Fibroblast of mammary gland (primary cell): ENCODE measurements around the gene DIS3L2.

Experiments used
- DNase-seq: peaks from one replicate; pipeline ENCODE4 v3.0.0-alpha.2; 2010; ENCODE audit warnings: low read depth
- H3K4me3 ChIP-seq: 2 replicates; pipeline ENCODE4 v1.5.1; 2011; ENCODE audit warnings: low read depth, mild to moderate bottlenecking, low read length, moderate library complexity; ENCODE audit not compliant: control insufficient read depth
- CTCF ChIP-seq: conservative IDR thresholded peaks from 2 replicates; pipeline ENCODE4 v1.5.1; 2011; ENCODE audit warnings: low read depth, low read length, inconsistent platforms; ENCODE audit not compliant: control insufficient read depth, insufficient read depth

Gene DIS3L2

GRCh38 chr2:231920366-231920765, 41.1 kb upstream of the DIS3L2 start:
- no peak for DNase-seq
- no peak overlapping the region for H3K4me3 ChIP-seq
- TF ChIP-seq CTCF, result no peak

- H3K4me3 ChIP-seq, result no peak overlapping the region
- TF ChIP-seq CTCF, result no peak
- no peak for DNase-seq
These were observed 40.7 kb upstream of the DIS3L2 start for GRCh38 chr2:231920795-231921194.

- no peak for DNase-seq
- no peak overlapping the region for H3K4me3 ChIP-seq
- no peak for TF ChIP-seq CTCF
These were observed 39.1 kb upstream of the DIS3L2 start for GRCh38 chr2:231922311-231923009.

- DNase-seq, result no peak
- H3K4me3 ChIP-seq, result no peak overlapping the region
- TF ChIP-seq CTCF, result no peak
These were observed 38.5 kb upstream of the DIS3L2 start for GRCh38 chr2:231923010-231923344.

- DNase-seq, result no peak
- H3K4me3 ChIP-seq, result no peak overlapping the region
- TF ChIP-seq CTCF, result no peak
These were observed 37.3 kb upstream of the DIS3L2 start for GRCh38 chr2:231923951-231924888.

- TF ChIP-seq CTCF, result no peak
- no peak for DNase-seq
- H3K4me3 ChIP-seq, result no peak overlapping the region
These were observed 36.6 kb upstream of the DIS3L2 start for GRCh38 chr2:231924889-231925275.
